GM13976 (cell line): ENCODE measurements around the gene EEF1AKMT2.

ENCODE experiments used
- DNase-seq: peaks from one replicate; pipeline ENCODE4 v3.0.0; 2012; ENCODE audit warnings: low spot score
- in situ Hi-C: fragments of 300-500 bp; cut with MboI; formaldehyde crosslinking; loops from one replicate; pipeline ENCODE4 v1.12.0; 2022; ENCODE audit warnings: low sequenced_read_pairs, mixed read lengths, inconsistent platforms; ENCODE audit not compliant: unreplicated experiment
- TF ChIP-seq, protein P1 (sequence below): IDR thresholded peaks from 2 replicates; pipeline ENCODE4 v1.5.1; 2012; ENCODE audit warnings: borderline replicate concordance, mild to moderate bottlenecking; ENCODE audit not compliant: insufficient read depth; ENCODE audit errors: extremely low read depth, missing control alignments, control extremely low read depth

EEF1AKMT2 gene

DNA sequence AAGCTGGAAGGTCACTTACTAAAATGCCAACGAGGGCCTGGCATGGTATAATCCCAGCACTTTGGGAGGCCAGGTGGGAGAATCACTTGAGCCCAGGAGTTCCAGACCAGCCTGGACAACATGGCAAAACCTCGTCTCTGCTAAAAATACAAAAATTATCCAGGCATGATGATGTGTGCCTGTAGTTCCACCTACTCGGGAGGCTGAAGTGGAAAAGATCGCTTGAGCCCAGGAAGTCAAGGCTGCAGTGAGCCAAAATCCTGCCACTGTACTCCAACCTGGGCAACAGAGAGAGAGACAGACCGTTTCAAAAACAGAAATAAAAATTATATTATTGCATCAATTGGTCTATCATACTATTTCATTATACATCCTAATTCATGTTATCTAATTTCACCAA is 29.4 kb downstream of the EEF1AKMT2 start:
- TF ChIP-seq, protein P1, sequence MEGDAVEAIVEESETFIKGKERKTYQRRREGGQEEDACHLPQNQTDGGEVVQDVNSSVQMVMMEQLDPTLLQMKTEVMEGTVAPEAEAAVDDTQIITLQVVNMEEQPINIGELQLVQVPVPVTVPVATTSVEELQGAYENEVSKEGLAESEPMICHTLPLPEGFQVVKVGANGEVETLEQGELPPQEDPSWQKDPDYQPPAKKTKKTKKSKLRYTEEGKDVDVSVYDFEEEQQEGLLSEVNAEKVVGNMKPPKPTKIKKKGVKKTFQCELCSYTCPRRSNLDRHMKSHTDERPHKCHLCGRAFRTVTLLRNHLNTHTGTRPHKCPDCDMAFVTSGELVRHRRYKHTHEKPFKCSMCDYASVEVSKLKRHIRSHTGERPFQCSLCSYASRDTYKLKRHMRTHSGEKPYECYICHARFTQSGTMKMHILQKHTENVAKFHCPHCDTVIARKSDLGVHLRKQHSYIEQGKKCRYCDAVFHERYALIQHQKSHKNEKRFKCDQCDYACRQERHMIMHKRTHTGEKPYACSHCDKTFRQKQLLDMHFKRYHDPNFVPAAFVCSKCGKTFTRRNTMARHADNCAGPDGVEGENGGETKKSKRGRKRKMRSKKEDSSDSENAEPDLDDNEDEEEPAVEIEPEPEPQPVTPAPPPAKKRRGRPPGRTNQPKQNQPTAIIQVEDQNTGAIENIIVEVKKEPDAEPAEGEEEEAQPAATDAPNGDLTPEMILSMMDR: no peak
- no peak for DNase-seq
- in situ Hi-C loops: no loop called here

DNA sequence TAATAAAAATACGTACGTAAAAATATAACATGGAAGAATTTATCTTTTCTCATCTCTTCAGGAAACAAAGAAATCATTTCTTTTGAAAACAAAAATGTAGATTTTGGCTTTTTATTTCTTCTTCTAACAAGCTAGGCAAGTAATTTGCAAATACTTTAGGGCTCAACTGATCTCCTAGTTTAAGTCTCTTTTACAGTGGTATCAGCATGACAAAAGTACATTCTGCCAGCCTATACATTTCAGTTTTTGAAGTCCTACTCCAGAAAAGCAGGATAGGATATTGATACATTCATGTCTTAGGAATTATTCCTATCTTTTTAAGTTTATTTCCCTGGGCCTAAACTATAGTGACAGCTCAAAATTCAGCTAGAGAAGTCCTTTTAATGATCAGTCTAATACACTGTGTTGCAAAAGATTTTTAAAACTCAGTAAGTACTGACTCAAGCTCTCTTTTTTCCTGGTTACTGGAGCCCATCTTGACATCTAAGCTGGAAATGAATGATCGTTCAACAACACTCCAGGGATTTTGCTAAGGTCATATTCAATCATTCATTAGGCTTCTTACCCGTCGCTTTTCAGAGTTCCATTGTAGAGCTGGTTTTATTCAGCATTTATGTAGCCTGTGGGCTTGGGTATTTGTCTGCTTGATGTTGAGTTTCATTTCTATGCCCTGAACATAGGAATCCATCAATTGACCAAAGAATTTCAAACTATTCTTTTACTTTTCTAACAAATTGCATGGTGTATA is 35.4 kb downstream of the EEF1AKMT2 start:
- TF ChIP-seq, protein P1: no peak
- in situ Hi-C loops: no loop called here
- DNase-seq: no peak

DNA sequence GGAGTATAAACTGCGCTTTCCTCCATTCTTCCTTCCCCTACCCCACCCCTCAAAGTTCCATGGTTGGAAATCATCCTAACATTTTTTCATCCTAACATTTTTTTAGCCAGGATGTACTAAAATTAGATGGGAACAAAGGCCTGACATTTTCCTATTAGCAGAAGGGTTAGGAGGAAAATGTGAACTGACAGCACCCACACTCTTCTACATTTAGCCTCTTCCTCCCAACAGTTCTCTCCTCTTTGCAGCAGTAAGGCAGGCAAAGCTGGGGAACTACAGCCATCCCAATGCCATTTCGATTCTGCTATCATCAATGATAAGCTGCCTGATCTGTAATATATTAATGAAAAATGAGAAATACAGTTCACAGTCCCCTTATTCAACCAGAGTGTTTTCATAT is 36.1 kb downstream of the EEF1AKMT2 start:
- TF ChIP-seq, protein P1: no peak
- DNase-seq: no peak
- in situ Hi-C loops: no loop called here

DNA sequence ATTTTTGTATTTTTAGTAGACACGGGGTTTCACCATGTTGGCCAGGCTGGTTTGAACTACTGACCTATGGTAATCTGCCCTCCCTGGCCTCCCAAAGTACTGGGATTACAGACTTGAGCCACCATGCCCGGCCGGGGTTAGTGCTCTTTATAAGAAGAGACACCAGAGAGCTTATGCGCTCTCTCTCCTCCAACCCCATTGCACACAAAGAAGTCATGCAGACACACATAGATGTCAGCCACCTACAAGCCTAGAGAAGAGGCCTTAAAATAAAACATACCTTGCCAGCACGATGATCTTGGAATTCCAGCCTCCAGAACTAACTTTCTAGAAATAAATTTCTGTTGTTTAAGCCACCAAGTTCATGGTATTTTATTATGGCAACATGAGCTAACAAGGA is 37.5 kb downstream of the EEF1AKMT2 start:
- DNase-seq: no peak
- in situ Hi-C loops: no loop called here
- TF ChIP-seq, protein P1: no peak

DNA sequence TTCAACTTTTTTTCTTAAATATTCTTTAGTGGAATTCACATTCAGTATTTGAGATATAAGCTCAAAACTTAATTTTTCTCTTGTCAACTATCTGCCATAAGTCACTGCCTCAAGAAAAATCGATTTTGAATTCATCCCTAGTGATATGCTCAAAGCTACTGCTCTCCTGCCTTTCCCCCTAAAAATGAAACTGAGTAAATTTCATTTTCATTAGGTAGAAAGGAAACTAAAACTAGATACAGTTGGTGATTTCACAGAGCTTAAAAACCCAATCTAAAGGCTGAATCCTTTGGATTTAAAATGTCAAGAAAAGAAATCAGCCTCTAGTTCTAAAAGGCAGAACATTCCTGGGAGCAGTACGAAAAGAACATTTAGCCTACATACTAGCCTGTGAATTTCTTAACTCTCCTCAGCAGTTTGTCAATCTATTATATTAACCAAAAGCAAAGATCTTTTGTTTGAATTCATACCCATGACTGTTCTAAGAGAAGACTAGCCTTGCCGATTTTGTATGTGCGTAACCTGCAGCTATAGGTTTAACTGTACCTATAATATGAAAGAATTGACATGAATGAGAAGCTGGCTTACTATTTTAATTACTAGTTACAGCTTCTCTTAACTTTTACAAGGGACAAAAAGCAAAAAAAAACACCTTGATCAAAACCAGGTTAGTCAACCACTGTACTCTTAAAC is 42.6 kb downstream of the EEF1AKMT2 start:
- DNase-seq: no peak
- in situ Hi-C loops: no loop called here
- TF ChIP-seq, protein P1: no peak

DNA sequence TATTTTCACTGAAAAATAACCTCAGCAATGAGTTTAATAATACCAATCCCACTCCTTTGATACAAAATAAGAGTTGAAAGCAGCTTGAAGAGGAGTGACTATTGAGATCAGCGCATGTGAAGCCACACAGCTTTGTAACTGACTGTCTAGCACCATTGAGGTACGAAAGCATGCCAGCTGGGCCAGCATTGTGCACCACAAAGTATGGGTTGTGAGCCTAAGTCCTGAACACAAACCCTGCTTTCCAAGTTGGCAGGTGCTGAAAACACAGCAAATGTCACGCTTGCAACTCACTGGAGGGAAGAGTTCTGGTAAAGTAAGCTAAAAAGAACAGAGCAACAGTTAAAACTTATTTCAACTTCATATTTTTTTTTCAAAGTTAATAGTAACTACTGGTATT is 43.5 kb downstream of the EEF1AKMT2 start:
- TF ChIP-seq, protein P1: no peak
- no peak for DNase-seq
- in situ Hi-C loops: no loop called here

DNA sequence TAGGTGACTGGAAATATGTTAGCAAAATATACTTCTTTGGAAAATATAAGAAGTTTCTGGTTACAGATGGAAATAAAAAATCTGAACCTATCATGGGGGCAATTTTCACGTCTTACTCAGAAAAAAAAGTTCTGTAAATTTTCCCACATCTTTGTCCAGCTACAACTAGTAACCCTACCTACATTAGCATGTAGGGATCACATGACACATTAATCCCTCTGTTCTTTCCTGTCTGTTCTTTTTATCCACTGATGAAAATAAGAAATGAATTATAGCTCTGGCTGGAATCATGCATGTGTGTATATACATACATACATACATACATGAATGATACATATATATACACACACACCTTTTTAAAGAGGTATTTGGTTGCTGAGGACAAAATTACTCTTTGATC is 43.9 kb downstream of the EEF1AKMT2 start:
- in situ Hi-C loops: no loop called here
- DNase-seq: no peak
- TF ChIP-seq, protein P1: no peak
